Measurements from ENCODE around the gene SNX3.
"Not testable (repeated sequence)": the region's sequence is repeated elsewhere in the genome, so short reads cannot be mapped to it uniquely, and the experiment has no call there.

SNX3 gene

GRCh38 chr6:108260126-108260808 lies 573 bp downstream of the SNX3 start:
- DNase-seq (ENCODE audit: low spot score), result peak; percentile 34

GRCh38 chr6:108254433-108255410 lies 6.1 kb downstream of the SNX3 start:
- DNase-seq (ENCODE audit: low spot score), result no peak

- no peak for DNase-seq (ENCODE audit: low spot score)
Observed at GRCh38 chr6:108253241-108253640, 7.6 kb downstream of the SNX3 start.

- DNase-seq (ENCODE audit: low spot score), result no peak
Observed at GRCh38 chr6:108252055-108252454, 8.8 kb downstream of the SNX3 start.

- DNase-seq (ENCODE audit: low spot score), result no peak
Observed at GRCh38 chr6:108251252-108251651, 9.6 kb downstream of the SNX3 start.

GRCh38 chr6:108250240-108250866 lies 10.5 kb downstream of the SNX3 start:
- no peak for DNase-seq (ENCODE audit: low spot score)

- no peak for DNase-seq (ENCODE audit: low spot score)
Observed at GRCh38 chr6:108247965-108248536, 12.8 kb downstream of the SNX3 start.

GRCh38 chr6:108245095-108245494 lies 15.7 kb downstream of the SNX3 start:
- not testable (repeated sequence) for DNase-seq (ENCODE audit: low spot score)

- DNase-seq (ENCODE audit: low spot score), result no peak
Observed at GRCh38 chr6:108243836-108244235, 17.0 kb downstream of the SNX3 start.

GRCh38 chr6:108242721-108243120 lies 18.1 kb downstream of the SNX3 start:
- no peak for DNase-seq (ENCODE audit: low spot score)

- no peak for DNase-seq (ENCODE audit: low spot score)
Observed at GRCh38 chr6:108242259-108242658, 18.6 kb downstream of the SNX3 start.

- no peak for DNase-seq (ENCODE audit: low spot score)
Observed at GRCh38 chr6:108238322-108238721, 22.5 kb downstream of the SNX3 start.

- DNase-seq (ENCODE audit: low spot score), result no peak
Observed at GRCh38 chr6:108236791-108237190, 24.0 kb downstream of the SNX3 start.

GRCh38 chr6:108235127-108235526 lies 25.7 kb downstream of the SNX3 start:
- DNase-seq (ENCODE audit: low spot score), result no peak

GRCh38 chr6:108228416-108228815 lies 32.4 kb downstream of the SNX3 start:
- no peak for DNase-seq (ENCODE audit: low spot score)

- DNase-seq (ENCODE audit: low spot score), result no peak
Observed at GRCh38 chr6:108227290-108227689, 33.5 kb downstream of the SNX3 start.

- DNase-seq (ENCODE audit: low spot score), result no peak
Observed at GRCh38 chr6:108222504-108222903, 38.3 kb downstream of the SNX3 start.

GRCh38 chr6:108222064-108222463 lies 38.8 kb downstream of the SNX3 start:
- no peak for DNase-seq (ENCODE audit: low spot score)

GRCh38 chr6:108211671-108212070 lies 49.2 kb downstream of the SNX3 start:
- DNase-seq (ENCODE audit: low spot score), result no peak

- no peak for DNase-seq (ENCODE audit: low spot score)
Observed at GRCh38 chr6:108210556-108210955, 50.3 kb downstream of the SNX3 start.

GRCh38 chr6:108209738-108210137 lies 51.1 kb downstream of the SNX3 start:
- DNase-seq (ENCODE audit: low spot score), result no peak

GRCh38 chr6:108207013-108207412 lies 53.8 kb downstream of the SNX3 start:
- no peak for DNase-seq (ENCODE audit: low spot score)

Measured in CD4-positive, alpha-beta T cell treated with Interleukin-2 at 100 ng/mL for 4 hours (primary cell).